Endothelial cell of umbilical vein (primary cell): ENCODE measurements around the gene PFN3. TPM values are rescaled to one million over a fixed set of nuclear protein-coding genes. Genes with fewer than 3 reads are reported as not detected.

Experiments
- BruUV-seq: library from RNA; stranded (reverse); fragments of 400-500 nt; replicated peaks from 2 replicates; lab custom pipeline; 2021; lab: Mats Ljungman, UMichigan
- CTCF ChIA-PET: fragments of 300-600, 350-600 bp; sonication (Branson Sonifier 250); formaldehyde crosslinking; loops from one replicate; lab custom pipeline; 2021; ENCODE audit warnings: antibody characterized with exemption, inconsistent platforms; lab: Charles Lee
- POLR2A ChIA-PET: fragments of 300-600, 350-600 bp; sonication (Branson Sonifier 250); formaldehyde crosslinking; loops from one replicate; lab custom pipeline; 2021; ENCODE audit warnings: antibody characterized with exemption, inconsistent platforms; lab: Charles Lee
- DNase-seq: peaks from one replicate; pipeline ENCODE4 v3.0.0-alpha.2; 2011; ENCODE audit warnings: low read depth, low spot score
- FAIRE-seq: peaks from 2 replicates; lab custom pipeline; 2011; peaks lifted over from hg19 to GRCh38; lab: Jason Lieb, UNC
- H2AFZ ChIP-seq: 2 replicates; pipeline ENCODE4 v1.6.0; 2012; ENCODE audit warnings: low read depth, low read length, control low read depth, inconsistent platforms
- H3K27ac ChIP-seq: 2 replicates; pipeline ENCODE4 v1.5.1; 2011; ENCODE audit warnings: low read depth, mild to moderate bottlenecking, control low read depth, low read length, moderate library complexity; ENCODE audit not compliant: insufficient read depth
- H3K27me3 ChIP-seq, 2 experiments: 2 replicates each; pipeline versions ENCODE4 v1.6.0 to v1.6.1; 2011; ENCODE audit warnings: low read length in 2 of 2, mixed read lengths in 1 of 2; ENCODE audit not compliant: control insufficient read depth in 2 of 2, insufficient read depth in 2 of 2
- H3K36me3 ChIP-seq, 2 experiments: 2 replicates in 1 of 2; 3 replicates in 1 of 2; pipeline ENCODE4 v1.5.1; 2011; ENCODE audit warnings: low read length in 2 of 2, mild to moderate bottlenecking in 1 of 2, moderate library complexity in 1 of 2; ENCODE audit not compliant: control insufficient read depth in 2 of 2, insufficient read depth in 2 of 2; ENCODE audit errors: extremely low read depth in 1 of 2
- H3K4me1 ChIP-seq: 3 replicates; pipeline ENCODE4 v1.5.1; 2011; ENCODE audit warnings: mild to moderate bottlenecking, low read length; ENCODE audit not compliant: control insufficient read depth, insufficient read depth; ENCODE audit errors: extremely low read depth
- H3K4me2 ChIP-seq: 2 replicates; pipeline ENCODE4 v1.6.1; 2011; ENCODE audit warnings: low read length, control low read depth, mixed read lengths; ENCODE audit not compliant: insufficient read depth
- H3K4me3 ChIP-seq, 3 experiments: fragments of 200-600 bp in 1 of 3; sonication (generic), shearing (Covaris generic) in 1 of 3; replicated peaks in 1 of 3; 2 replicates each; pipeline ENCODE4 v1.5.1; 2011 to 2016; ENCODE audit warnings: control low read depth in 3 of 3, low read length in 3 of 3, mild to moderate bottlenecking in 2 of 3, inconsistent platforms in 1 of 3, low read depth in 1 of 3, moderate library complexity in 1 of 3; ENCODE audit not compliant: insufficient read depth in 1 of 3
- H3K79me2 ChIP-seq: 2 replicates; pipeline ENCODE4 v1.6.0; 2012; ENCODE audit warnings: low read length, inconsistent platforms; ENCODE audit not compliant: control insufficient read depth, insufficient read depth
- H3K9ac ChIP-seq: replicated peaks from 2 replicates; pipeline ENCODE3; 2011; ENCODE audit warnings: low read length, control low read depth; ENCODE audit not compliant: insufficient read depth; ENCODE audit errors: extremely low read depth
- H3K9me1 ChIP-seq: replicated peaks from 3 replicates; pipeline ENCODE4 v1.6.0; 2011; ENCODE audit warnings: mild to moderate bottlenecking, low read length; ENCODE audit not compliant: control insufficient read depth, insufficient read depth; ENCODE audit errors: extremely low read depth
- H3K9me3 ChIP-seq: replicated peaks from 2 replicates; pipeline ENCODE4 v1.5.1; 2012; ENCODE audit warnings: low read length, inconsistent platforms; ENCODE audit not compliant: control insufficient read depth, insufficient read depth
- H4K20me1 ChIP-seq: replicated peaks from 2 replicates; pipeline ENCODE3; 2011; ENCODE audit warnings: mild to moderate bottlenecking, low read length; ENCODE audit not compliant: control insufficient read depth, insufficient read depth; ENCODE audit errors: extremely low read depth
- CTCF ChIP-seq, 2 donors: IDR thresholded peaks; 1 replicate in 1 of 2; 2 replicates in 1 of 2; pipeline ENCODE4 v1.5.1; 2011; ENCODE audit warnings: low read length in 2 of 2, mild to moderate bottlenecking in 2 of 2, moderate library complexity in 2 of 2, control low read depth in 1 of 2, inconsistent platforms in 1 of 2, low read depth in 1 of 2; ENCODE audit not compliant: insufficient read depth in 1 of 2; ENCODE audit errors: extremely low read depth in 1 of 2
- EZH2 ChIP-seq: IDR thresholded peaks from 2 replicates; pipeline ENCODE4 v1.6.1; 2012; ENCODE audit warnings: borderline replicate concordance, low read depth, mild to moderate bottlenecking, moderate library complexity, low read length, inconsistent platforms; ENCODE audit not compliant: severe bottlenecking
- FOS ChIP-seq: IDR thresholded peaks from 2 replicates; pipeline ENCODE4 v1.6.1; 2011; ENCODE audit warnings: mild to moderate bottlenecking, low read length, moderate library complexity, borderline replicate concordance; ENCODE audit not compliant: insufficient read depth
- GATA2 ChIP-seq: IDR thresholded peaks from 2 replicates; pipeline ENCODE4 v1.7.0; 2011; ENCODE audit warnings: low read depth, mild to moderate bottlenecking, moderate library complexity, mixed read lengths, low read length; ENCODE audit not compliant: insufficient read length, insufficient read depth
- MYC ChIP-seq: IDR thresholded peaks from one replicate; pipeline ENCODE4 v1.6.1; 2011; ENCODE audit warnings: mild to moderate bottlenecking, low read depth, low read length
- POLR2A ChIP-seq: IDR thresholded peaks from 2 replicates; pipeline ENCODE4 v1.6.1; 2012; ENCODE audit warnings: low read depth, mild to moderate bottlenecking, control low read depth, low read length
- POLR2AphosphoS5 ChIP-seq: IDR thresholded peaks from 2 replicates; pipeline ENCODE4 v1.6.1; 2012; ENCODE audit warnings: low read depth, mild to moderate bottlenecking, control low read depth, low read length, moderate library complexity; ENCODE audit not compliant: insufficient read depth
- dilution Hi-C: fragments of 300-500 bp; cut with MboI; formaldehyde crosslinking; loops from one replicate; pipeline ENCODE4 v1.15.0; 2019; ENCODE audit warnings: low sequenced_read_pairs; ENCODE audit not compliant: extremely low pct_ligation_motif_present
- intact Hi-C: fragments of 100-400 bp; cut with micrococcal nuclease; formaldehyde crosslinking; loops from one replicate; pipeline ENCODE4 v1.10.0; 2022
- polyA plus RNA-seq, 4 experiments: library from polyadenylated mRNA; depleted of rRNA in 3 of 4; stranded (reverse) in 3 of 4; unstranded in 1 of 4; fragments of >200 nt; gene quantifications; 2 replicates each; pipeline versions ENCODE4 v1.2.1 to v1.2.3, GENCODE V29; 2011 to 2012; ENCODE audit warnings: missing spikeins in 1 of 4
- total RNA-seq: library from RNA; stranded (reverse); gene quantifications from 2 replicates; pipeline ENCODE4 v1.2.3, GENCODE V29; 2021
- TF ChIP-seq, protein P1 (sequence below): IDR thresholded peaks from 2 replicates; pipeline ENCODE4 v1.6.1; 2011; ENCODE audit not compliant: insufficient read depth, insufficient read length

Gene PFN3
- total and polyA plus RNA-seq, 2 donors (not counting 3 experiments of a cell fraction or from before 2014, with no cell fraction given), result not detected

DNA sequence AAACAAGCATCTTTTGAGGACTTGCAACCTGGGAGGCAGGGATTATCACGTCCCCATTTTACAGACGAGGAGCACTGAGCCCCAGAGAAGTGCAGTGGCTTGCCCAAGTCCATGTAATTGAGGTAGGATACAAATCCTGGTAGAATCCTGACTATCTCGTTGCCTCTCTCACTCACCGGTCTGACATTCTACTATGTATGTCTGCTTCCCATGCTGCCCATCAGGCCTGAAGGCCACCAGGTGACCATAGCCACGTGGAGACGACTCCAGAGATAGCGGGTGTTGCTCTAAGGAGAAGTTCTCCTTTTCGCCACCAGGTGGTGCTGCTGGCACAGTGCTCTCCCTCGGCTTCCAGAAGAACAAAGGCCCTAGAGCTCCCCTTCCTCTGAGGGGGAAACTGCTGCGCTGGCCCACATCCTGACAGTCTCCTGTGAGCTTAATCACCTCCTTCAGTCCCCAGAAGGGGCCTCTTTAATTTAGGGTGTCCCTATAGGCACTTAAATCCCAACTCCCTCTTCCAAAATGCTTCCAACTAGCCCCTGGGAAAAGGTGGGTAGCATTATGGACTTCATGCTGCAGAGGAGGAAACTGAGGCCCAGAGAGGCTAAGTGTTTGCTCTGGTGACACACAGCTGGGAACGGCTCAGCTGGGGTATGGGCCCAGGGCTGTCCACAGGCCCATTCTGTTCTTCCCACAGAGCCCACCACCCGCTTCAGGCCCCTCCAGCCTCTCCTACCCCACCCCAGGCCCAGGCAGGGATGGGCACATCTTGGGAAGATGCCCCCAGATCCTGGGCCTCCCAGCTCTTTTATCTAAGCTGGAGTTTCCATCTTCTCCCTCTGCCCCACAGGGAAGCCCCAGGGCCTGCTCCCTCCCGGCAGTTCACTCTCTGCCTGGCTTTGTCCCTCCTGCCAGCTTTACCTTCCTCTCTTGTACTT, 9.8 kb downstream of the PFN3 start:
- no peaks in the 10 kb centered on the region for H3K4me1 ChIP-seq
- H2AFZ ChIP-seq, result peak overlapping the region; percentile 4
- POLR2A ChIA-PET, result interaction anchor here (0.5 to 2.7 kb wide), 3 partner anchors 20 to 67 kb away, joined by 3 to 12 read pairs (median 3); no protein-coding TSS in a partner anchor
- H3K79me2 ChIP-seq, result no peaks in the 10 kb centered on the region
- dilution Hi-C loops, result no loop called here
- H3K4me3 ChIP-seq, result no peak overlapping the region
- H3K36me3 ChIP-seq, result no peaks in the 10 kb centered on the region
- H3K9me3 ChIP-seq, result no peaks in the 10 kb centered on the region
- DNase-seq (peak; percentile 88), FAIRE-seq (peak; percentile 96)
- H4K20me1 ChIP-seq, result no peaks in the 10 kb centered on the region
- H3K9me1 ChIP-seq, result no peaks in the 10 kb centered on the region
- TF ChIP-seq POLR2AphosphoS5 (no peak), GATA2 (no peak), MYC (peak; percentile 55), EZH2 (no peak), POLR2A (no peak), FOS (no peak), CTCF (IDR thresholded peaks at IDR 0.05; ENCODE audit: extremely low read depth in 1 of 2, insufficient read depth in 1 of 2, low read depth in 1 of 2, low read length in 2 of 2) (peak; percentile 90 to 92)
- TF ChIP-seq, protein P1, sequence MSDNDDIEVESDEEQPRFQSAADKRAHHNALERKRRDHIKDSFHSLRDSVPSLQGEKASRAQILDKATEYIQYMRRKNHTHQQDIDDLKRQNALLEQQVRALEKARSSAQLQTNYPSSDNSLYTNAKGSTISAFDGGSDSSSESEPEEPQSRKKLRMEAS, result peak; percentile 83
- CTCF ChIA-PET, result interaction anchor here (0.6 to 5.7 kb wide), 44 partner anchors 12 to 671 kb away, joined by 3 to 246 read pairs (median 6); partner anchors contain the start of genes DBN1, F12, GRK6 and LMAN2
- intact Hi-C loops, result loop anchor here (1.0 to 5.0 kb wide), 6 partner anchors 36 to 278 kb away; partner anchors contain the start of genes GRK6, LMAN2 and PDLIM7
- no peak overlapping the region for H3K9ac ChIP-seq
- H3K27ac ChIP-seq, result no peak overlapping the region
- no TSS peak for BruUV-seq
- no peaks in the 10 kb centered on the region for H3K27me3 ChIP-seq
- no peak overlapping the region for H3K4me2 ChIP-seq
